ENCODE data around the gene SERPIND1. TPM values are rescaled to one million over a fixed set of nuclear protein-coding genes. Genes with fewer than 3 reads are reported as not detected.

The SERPIND1 gene
- total RNA-seq, 1 experiment from 2014 or later, result 1.3 TPM

DNA sequence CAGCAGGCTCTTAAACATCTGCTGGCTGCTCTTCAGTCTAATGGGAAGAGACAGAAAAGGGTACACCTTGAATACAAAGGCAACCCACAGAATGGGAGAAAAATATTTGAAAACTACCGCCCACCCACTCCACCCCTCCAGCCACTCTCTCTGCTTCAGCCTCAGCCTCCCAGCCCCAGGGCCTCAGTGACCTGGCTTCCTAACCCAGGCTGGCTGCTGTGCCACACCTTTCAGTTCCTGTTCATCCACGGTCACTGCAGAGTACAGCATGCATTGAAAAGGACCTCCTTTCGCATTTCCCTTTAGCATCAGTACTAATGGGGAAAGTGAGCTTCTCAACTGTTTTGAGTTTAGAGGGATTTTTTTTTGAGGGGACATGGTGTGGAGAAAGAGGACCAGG lies 28.8 kb upstream of the SERPIND1 start:
- H3K27me3 Mint-ChIP-seq (ENCODE audit: insufficient read depth, unreplicated experiment), result no peaks in the 10 kb centered on the region
- no peaks in the 10 kb centered on the region for H3K4me1 ChIP-seq
- H3K4me3 ChIP-seq (ENCODE audit: low read depth, low read length), result no peak overlapping the region
- intact Hi-C loops (cut with micrococcal nuclease; ENCODE audit: unreplicated experiment), result no loop called here
- no peak overlapping the region for H3K4me3 Mint-ChIP-seq (ENCODE audit: unreplicated experiment)
- H3K9me3 Mint-ChIP-seq (ENCODE audit: unreplicated experiment), result peaks cover 10% of the 10 kb centered on the region
- H3K36me3 ChIP-seq (ENCODE audit: control insufficient read depth, insufficient read depth, low read length), result peaks cover 4% of the 10 kb centered on the region
- TF ChIP-seq, protein P1, sequence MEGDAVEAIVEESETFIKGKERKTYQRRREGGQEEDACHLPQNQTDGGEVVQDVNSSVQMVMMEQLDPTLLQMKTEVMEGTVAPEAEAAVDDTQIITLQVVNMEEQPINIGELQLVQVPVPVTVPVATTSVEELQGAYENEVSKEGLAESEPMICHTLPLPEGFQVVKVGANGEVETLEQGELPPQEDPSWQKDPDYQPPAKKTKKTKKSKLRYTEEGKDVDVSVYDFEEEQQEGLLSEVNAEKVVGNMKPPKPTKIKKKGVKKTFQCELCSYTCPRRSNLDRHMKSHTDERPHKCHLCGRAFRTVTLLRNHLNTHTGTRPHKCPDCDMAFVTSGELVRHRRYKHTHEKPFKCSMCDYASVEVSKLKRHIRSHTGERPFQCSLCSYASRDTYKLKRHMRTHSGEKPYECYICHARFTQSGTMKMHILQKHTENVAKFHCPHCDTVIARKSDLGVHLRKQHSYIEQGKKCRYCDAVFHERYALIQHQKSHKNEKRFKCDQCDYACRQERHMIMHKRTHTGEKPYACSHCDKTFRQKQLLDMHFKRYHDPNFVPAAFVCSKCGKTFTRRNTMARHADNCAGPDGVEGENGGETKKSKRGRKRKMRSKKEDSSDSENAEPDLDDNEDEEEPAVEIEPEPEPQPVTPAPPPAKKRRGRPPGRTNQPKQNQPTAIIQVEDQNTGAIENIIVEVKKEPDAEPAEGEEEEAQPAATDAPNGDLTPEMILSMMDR (IDR thresholded peaks at IDR 0.05; ENCODE audit: insufficient read depth in 1 of 2, low read depth in 1 of 2, low read length in 1 of 2, severe bottlenecking in 1 of 2, unreplicated experiment in 1 of 2), result no peak
- H3K27me3 ChIP-seq (replicated peaks; ENCODE audit: control insufficient read depth, insufficient read depth, low read length), result no peaks in the 10 kb centered on the region
- CTCF ChIA-PET, result no interaction called here
- no TSS peak for BruUV-seq (replicated peaks)
- POLR2A ChIA-PET, result no interaction called here
- no peaks in the 10 kb centered on the region for H3K4me1 Mint-ChIP-seq (ENCODE audit: low read depth, unreplicated experiment)
- no peaks in the 10 kb centered on the region for H3K9me3 ChIP-seq
- no peak for DNase-seq
- no peak overlapping the region for H3K27ac Mint-ChIP-seq (ENCODE audit: unreplicated experiment)
- peaks cover 29% of the 10 kb centered on the region for H3K36me3 Mint-ChIP-seq (ENCODE audit: insufficient read depth, unreplicated experiment)

DNA sequence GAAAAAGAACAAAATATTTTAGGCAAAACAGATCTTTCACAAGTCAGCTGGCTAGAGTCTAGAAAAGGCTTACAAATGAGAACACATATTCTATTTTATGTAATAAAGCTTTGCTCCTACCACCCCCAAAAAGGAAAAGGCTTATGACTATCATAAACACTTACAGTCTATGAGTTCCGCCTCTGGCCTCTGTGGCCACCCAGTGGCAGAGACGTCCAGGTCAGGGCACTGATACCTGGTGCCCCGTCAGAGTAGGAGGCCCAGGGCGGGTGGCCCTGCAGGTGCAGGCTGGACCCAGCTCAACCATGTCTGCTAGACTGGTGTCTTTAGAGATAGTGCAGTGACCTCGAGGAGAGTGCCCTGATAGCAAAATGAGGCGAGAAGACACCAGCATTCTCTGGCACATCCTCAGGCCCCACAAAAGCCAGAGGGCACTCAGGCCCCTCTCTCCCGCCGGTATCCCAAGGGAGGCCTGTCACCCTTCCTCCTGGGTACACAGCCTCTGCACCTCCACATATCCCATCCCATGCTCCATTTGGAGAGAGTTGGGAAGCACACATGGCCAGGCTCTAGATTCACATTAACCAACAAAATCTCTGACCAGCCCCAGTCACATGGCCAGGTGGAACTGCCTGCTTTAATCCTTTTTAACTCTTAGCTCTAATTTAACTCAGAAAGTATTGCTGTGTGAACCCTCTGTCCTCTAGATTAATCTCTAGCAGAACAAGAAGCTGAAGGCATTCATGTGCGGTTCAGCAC lies 27.3 kb upstream of the SERPIND1 start:
- H3K4me3 ChIP-seq (ENCODE audit: low read depth, low read length), result no peak overlapping the region
- H3K27me3 Mint-ChIP-seq (ENCODE audit: insufficient read depth, unreplicated experiment), result no peaks in the 10 kb centered on the region
- no peak overlapping the region for H3K4me3 Mint-ChIP-seq (ENCODE audit: unreplicated experiment)
- ChIA-PET POLR2A (no interaction called here), CTCF (interaction anchor here (0.6 kb wide), 2 partner anchors 139 to 328 kb away, joined by 4 to 7 read pairs; no protein-coding TSS in a partner anchor)
- TF ChIP-seq, protein P1 (IDR thresholded peaks at IDR 0.05; ENCODE audit: insufficient read depth in 1 of 2, low read depth in 1 of 2, low read length in 1 of 2, severe bottlenecking in 1 of 2, unreplicated experiment in 1 of 2), result peak in 1 of 2 experiments; percentile 8
- no peaks in the 10 kb centered on the region for H3K9me3 ChIP-seq
- no peaks in the 10 kb centered on the region for H3K4me1 Mint-ChIP-seq (ENCODE audit: low read depth, unreplicated experiment)
- no peaks in the 10 kb centered on the region for H3K9me3 Mint-ChIP-seq (ENCODE audit: unreplicated experiment)
- H3K36me3 ChIP-seq (ENCODE audit: control insufficient read depth, insufficient read depth, low read length), result peaks cover 4% of the 10 kb centered on the region
- intact Hi-C loops (cut with micrococcal nuclease; ENCODE audit: unreplicated experiment), result no loop called here
- H3K4me1 ChIP-seq, result no peaks in the 10 kb centered on the region
- no peak overlapping the region for H3K27ac Mint-ChIP-seq (ENCODE audit: unreplicated experiment)
- DNase-seq, result no peak
- H3K36me3 Mint-ChIP-seq (ENCODE audit: insufficient read depth, unreplicated experiment), result peaks cover 21% of the 10 kb centered on the region
- no peaks in the 10 kb centered on the region for H3K27me3 ChIP-seq (replicated peaks; ENCODE audit: control insufficient read depth, insufficient read depth, low read length)
- no TSS peak for BruUV-seq (replicated peaks)

DNA sequence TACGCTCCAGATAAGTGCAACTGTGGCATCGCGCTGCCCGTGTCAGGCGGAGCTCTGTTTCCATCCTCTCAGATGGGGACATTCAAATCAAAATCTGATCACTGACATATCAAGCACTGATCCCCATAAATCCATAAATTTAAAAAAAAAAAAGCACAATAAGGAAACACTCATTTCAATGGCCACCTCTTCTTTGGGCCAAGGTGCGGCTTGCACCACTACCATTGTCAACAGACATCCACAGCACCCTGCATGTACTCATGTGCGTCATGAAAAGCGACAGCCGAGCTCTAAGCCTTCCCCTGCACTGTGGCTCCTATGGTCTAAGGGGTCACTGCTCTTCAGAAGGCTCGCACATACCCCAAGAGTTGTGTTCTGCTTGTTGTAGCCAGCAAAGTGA lies 26.7 kb upstream of the SERPIND1 start:
- POLR2A ChIA-PET, result no interaction called here
- TF ChIP-seq, protein P1 (IDR thresholded peaks at IDR 0.05; ENCODE audit: insufficient read depth in 1 of 2, low read depth in 1 of 2, low read length in 1 of 2, severe bottlenecking in 1 of 2, unreplicated experiment in 1 of 2), result no peak
- Histone ChIP-seq H3K4me1 (no peaks in the 10 kb centered on the region), H3K9me3 (no peaks in the 10 kb centered on the region), H3K27me3 (replicated peaks; ENCODE audit: control insufficient read depth, insufficient read depth, low read length) (no peaks in the 10 kb centered on the region), H3K36me3 (ENCODE audit: control insufficient read depth, insufficient read depth, low read length) (peaks cover 3% of the 10 kb centered on the region), H3K4me3 (ENCODE audit: low read depth, low read length) (no peak overlapping the region)
- Mint-ChIP-seq H3K27me3 (ENCODE audit: insufficient read depth, unreplicated experiment) (no peaks in the 10 kb centered on the region), H3K4me1 (ENCODE audit: low read depth, unreplicated experiment) (no peaks in the 10 kb centered on the region), H3K9me3 (ENCODE audit: unreplicated experiment) (no peaks in the 10 kb centered on the region), H3K27ac (ENCODE audit: unreplicated experiment) (no peak overlapping the region), H3K36me3 (ENCODE audit: insufficient read depth, unreplicated experiment) (peaks cover 17% of the 10 kb centered on the region), H3K4me3 (ENCODE audit: unreplicated experiment) (no peak overlapping the region)
- intact Hi-C loops (cut with micrococcal nuclease; ENCODE audit: unreplicated experiment), result no loop called here
- no TSS peak for BruUV-seq (replicated peaks)
- no peak for DNase-seq
- CTCF ChIA-PET, result no interaction called here
